Measurements from ENCODE around the gene AVPR2. TPM values are rescaled to one million over a fixed set of nuclear protein-coding genes. Genes with fewer than 3 reads are reported as not detected.

The AVPR2 gene
- total and polyA plus RNA-seq, 9 of the 15 experiments (the other 6 are each of a cell fraction or from before 2014, with no cell fraction given), result not detected

DNA sequence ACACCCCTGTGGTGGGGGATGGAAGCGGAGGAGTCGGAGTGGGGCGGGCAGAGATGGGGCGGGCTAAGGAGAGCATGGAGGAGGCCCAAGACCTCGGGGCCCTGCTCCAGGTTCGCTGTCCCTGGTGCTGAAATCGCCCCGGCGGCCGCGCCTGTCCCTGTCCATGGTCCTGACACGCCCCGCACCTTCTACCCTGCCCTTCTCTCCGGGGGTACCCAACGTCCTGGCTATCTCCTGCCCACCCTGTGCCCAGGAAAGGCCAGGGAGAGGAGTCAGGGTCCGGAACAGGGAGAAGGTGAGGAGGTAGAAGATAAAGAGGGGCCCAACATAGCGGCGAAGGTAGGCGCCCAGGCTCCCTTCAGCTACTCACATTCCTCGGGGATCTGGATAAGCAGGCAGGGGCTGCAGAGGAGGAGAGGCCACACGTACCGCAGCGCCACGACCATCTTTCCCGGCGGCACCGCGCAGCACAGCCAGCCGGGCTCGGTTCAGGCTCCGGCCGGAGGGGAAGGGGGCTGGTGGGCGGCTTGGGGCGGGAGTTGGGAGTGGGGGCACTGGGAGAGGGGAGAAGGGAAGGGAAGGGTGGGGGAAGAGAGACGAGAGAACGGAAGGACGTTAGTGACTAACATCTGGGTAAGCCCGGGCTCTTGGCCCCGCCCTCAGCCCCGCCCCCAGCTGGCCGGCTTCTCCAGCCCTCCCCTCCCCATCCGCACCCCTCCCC lies 28.9 kb upstream of the AVPR2 start (continued):
- TF ChIP-seq, protein P1, sequence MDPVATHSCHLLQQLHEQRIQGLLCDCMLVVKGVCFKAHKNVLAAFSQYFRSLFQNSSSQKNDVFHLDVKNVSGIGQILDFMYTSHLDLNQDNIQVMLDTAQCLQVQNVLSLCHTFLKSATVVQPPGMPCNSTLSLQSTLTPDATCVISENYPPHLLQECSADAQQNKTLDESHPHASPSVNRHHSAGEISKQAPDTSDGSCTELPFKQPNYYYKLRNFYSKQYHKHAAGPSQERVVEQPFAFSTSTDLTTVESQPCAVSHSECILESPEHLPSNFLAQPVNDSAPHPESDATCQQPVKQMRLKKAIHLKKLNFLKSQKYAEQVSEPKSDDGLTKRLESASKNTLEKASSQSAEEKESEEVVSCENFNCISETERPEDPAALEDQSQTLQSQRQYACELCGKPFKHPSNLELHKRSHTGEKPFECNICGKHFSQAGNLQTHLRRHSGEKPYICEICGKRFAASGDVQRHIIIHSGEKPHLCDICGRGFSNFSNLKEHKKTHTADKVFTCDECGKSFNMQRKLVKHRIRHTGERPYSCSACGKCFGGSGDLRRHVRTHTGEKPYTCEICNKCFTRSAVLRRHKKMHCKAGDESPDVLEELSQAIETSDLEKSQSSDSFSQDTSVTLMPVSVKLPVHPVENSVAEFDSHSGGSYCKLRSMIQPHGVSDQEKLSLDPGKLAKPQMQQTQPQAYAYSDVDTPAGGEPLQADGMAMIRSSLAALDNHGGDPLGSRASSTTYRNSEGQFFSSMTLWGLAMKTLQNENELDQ (CRISPR knock-in tag; IDR thresholded peaks at IDR 0.05; ENCODE audit: borderline replicate concordance), result peak; percentile 98
- 0 out of 2 replicates have a peak, but pooled peaks have one; percentile 32 for TF ChIP-seq ZC3H4 (CRISPR knock-in tag; IDR thresholded peaks at IDR 0.05; ENCODE audit: borderline replicate concordance)
- TF ChIP-seq MYC (IDR thresholded peaks at IDR 0.05; ENCODE audit: low read depth, low read length), result 0 out of 2 replicates have a peak, but pooled peaks have one; percentile 28
- no peak for TF ChIP-seq MYC (CRISPR knock-in tag; IDR thresholded peaks at IDR 0.05; ENCODE audit: borderline replicate concordance, low read depth)
- TF ChIP-seq, protein P2, sequence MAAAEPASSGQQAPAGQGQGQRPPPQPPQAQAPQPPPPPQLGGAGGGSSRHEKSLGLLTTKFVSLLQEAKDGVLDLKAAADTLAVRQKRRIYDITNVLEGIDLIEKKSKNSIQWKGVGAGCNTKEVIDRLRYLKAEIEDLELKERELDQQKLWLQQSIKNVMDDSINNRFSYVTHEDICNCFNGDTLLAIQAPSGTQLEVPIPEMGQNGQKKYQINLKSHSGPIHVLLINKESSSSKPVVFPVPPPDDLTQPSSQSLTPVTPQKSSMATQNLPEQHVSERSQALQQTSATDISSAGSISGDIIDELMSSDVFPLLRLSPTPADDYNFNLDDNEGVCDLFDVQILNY (CRISPR knock-in tag; IDR thresholded peaks at IDR 0.05), result peak; percentile 99
- TF ChIP-seq MBD2 (IDR thresholded peaks at IDR 0.05; ENCODE audit: borderline replicate concordance, low read depth), result no peak
- no peak for TF ChIP-seq ZNF436 (CRISPR knock-in tag; IDR thresholded peaks at IDR 0.05)
- peak; percentile 80 for TF ChIP-seq ZNF175 (CRISPR knock-in tag; IDR thresholded peaks at IDR 0.05; ENCODE audit: low read depth)
- TF ChIP-seq SREBF1 (IDR thresholded peaks at IDR 0.05; ENCODE audit: borderline replicate concordance, low read depth, low read length), result peak; percentile 89; the same call in 1 of the 2 replicates
- TF ChIP-seq SREBF2 (CRISPR knock-in tag; IDR thresholded peaks at IDR 0.05), result peak; percentile 100
- TF ChIP-seq FOXM1 (IDR thresholded peaks at IDR 0.05; ENCODE audit: low read depth), result no peak
- peak; percentile 99 for TF ChIP-seq FOXM1 (CRISPR knock-in tag; IDR thresholded peaks at IDR 0.05; ENCODE audit: low read depth)
- TF ChIP-seq SIX5 (IDR thresholded peaks at IDR 0.05; ENCODE audit: borderline replicate concordance in 1 of 2, insufficient read depth in 1 of 2, low read depth in 1 of 2, low read length in 2 of 2), result no peak
- TF ChIP-seq, protein P3, sequence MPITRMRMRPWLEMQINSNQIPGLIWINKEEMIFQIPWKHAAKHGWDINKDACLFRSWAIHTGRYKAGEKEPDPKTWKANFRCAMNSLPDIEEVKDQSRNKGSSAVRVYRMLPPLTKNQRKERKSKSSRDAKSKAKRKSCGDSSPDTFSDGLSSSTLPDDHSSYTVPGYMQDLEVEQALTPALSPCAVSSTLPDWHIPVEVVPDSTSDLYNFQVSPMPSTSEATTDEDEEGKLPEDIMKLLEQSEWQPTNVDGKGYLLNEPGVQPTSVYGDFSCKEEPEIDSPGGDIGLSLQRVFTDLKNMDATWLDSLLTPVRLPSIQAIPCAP (CRISPR knock-in tag; IDR thresholded peaks at IDR 0.05; ENCODE audit: borderline replicate concordance), result peak; percentile 98
- TF ChIP-seq CREB1 (IDR thresholded peaks at IDR 0.05), result no peak
- TF ChIP-seq CREB1 (CRISPR knock-in tag; IDR thresholded peaks at IDR 0.05), result peak; percentile 87
- no peak for TF ChIP-seq HNRNPL (IDR thresholded peaks at IDR 0.05; ENCODE audit: low read depth, low read length)
- TF ChIP-seq DMBX1 (CRISPR knock-in tag; IDR thresholded peaks at IDR 0.05; ENCODE audit: borderline replicate concordance), result peak; percentile 93; the same call in 1 of the 2 replicates

Measured in K562 (cell line).